Bronchial epithelial cell (primary cell): ENCODE measurements around the gene SH3GL3. TPM values are rescaled to one million over a fixed set of nuclear protein-coding genes. Genes with fewer than 3 reads are reported as not detected.

Source experiments
- DNase-seq: peaks from one replicate; pipeline ENCODE4 v3.0.0-alpha.2; 2010; ENCODE audit warnings: low read depth
- FAIRE-seq: peaks from 2 replicates; lab custom pipeline; 2011; peaks lifted over from hg19 to GRCh38; lab: Jason Lieb, UNC
- H3K27me3 ChIP-seq: 2 replicates; pipeline ENCODE4 v1.5.1; 2011; ENCODE audit warnings: low read length; ENCODE audit not compliant: control insufficient read depth, insufficient read depth
- H3K36me3 ChIP-seq: 2 replicates; pipeline ENCODE4 v1.5.1; 2011; ENCODE audit warnings: low read length; ENCODE audit not compliant: control insufficient read depth, insufficient read depth
- H3K4me3 ChIP-seq: 2 replicates; pipeline ENCODE4 v1.5.1; 2011; ENCODE audit warnings: mild to moderate bottlenecking, low read depth, low read length, control low read depth
- CTCF ChIP-seq: IDR thresholded peaks from 2 replicates; pipeline ENCODE4 v1.5.1; 2011; ENCODE audit warnings: mild to moderate bottlenecking, moderate library complexity, low read length, control low read depth, inconsistent platforms; ENCODE audit not compliant: insufficient read depth, severe bottlenecking
- total RNA-seq: library from RNA; depleted of rRNA; stranded (reverse); fragments of >200 nt; gene quantifications from 2 replicates; pipeline ENCODE4 v1.2.1, GENCODE V29; 2014

Gene SH3GL3
- total RNA-seq, 1 donor from 2014 or later, result 1.1 TPM

- H3K27me3 ChIP-seq, result no peaks in the 10 kb centered on the region
- H3K4me3 ChIP-seq, result no peak overlapping the region
- H3K36me3 ChIP-seq, result no peaks in the 10 kb centered on the region
- FAIRE-seq (no peak), DNase-seq (no peak)
- no peak for TF ChIP-seq CTCF
Observed at GRCh38 chr15:83567318-83567717, 120.2 kb downstream of the SH3GL3 start.

- FAIRE-seq (no peak), DNase-seq (no peak)
- Histone ChIP-seq H3K4me3 (no peak overlapping the region), H3K27me3 (no peaks in the 10 kb centered on the region), H3K36me3 (no peaks in the 10 kb centered on the region)
- no peak for TF ChIP-seq CTCF
Observed at GRCh38 chr15:83569341-83569740, 122.2 kb downstream of the SH3GL3 start.

- Histone ChIP-seq H3K4me3 (no peak overlapping the region), H3K36me3 (no peaks in the 10 kb centered on the region), H3K27me3 (no peaks in the 10 kb centered on the region)
- DNase-seq (no peak), FAIRE-seq (no peak)
- TF ChIP-seq CTCF, result no peak
Observed at GRCh38 chr15:83570756-83571155, 123.6 kb downstream of the SH3GL3 start.

DNA sequence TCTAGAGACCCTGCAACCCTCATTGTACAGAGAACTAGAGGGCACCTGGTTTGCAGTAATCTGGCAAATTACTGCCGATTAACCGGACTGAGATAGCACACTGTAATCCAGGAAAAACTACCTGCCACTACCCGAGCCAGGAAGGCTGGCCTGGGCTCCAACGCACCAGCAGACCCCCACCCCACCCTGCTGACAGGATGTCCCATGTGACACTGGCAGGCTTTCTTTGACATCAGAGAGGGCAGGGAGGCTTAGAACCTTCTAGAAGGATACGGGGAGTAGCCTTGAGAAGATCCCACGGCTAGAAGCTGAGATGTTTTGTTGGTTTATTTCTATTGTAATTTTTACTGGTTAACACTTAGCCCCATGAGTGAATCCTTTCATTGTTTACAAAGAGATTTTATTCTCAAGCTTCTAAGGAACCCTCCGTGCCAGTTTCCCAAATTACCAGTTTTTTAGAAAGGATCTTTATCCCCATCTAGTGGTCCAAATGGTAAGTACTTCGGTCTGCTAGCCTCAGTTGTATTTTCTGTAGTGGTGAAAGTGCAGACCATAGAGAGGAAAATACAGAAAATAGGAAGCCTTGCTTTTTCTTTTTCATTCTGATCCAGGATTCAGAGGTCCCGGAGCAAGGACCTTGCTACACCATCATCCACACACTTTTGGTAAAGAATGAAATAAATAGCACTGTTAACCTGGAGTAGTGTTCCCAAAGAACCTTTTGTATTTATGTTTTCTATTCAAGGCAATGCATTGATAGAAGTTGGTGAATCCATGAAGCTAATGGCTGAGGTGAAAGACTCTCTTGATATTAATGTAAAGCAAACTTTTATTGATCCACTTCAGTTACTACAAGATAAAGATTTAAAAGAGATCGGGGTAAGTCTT lies 124.9 kb downstream of the SH3GL3 start:
- no peaks in the 10 kb centered on the region for H3K27me3 ChIP-seq
- peak; percentile 55 for TF ChIP-seq CTCF
- no peak for FAIRE-seq

DNA sequence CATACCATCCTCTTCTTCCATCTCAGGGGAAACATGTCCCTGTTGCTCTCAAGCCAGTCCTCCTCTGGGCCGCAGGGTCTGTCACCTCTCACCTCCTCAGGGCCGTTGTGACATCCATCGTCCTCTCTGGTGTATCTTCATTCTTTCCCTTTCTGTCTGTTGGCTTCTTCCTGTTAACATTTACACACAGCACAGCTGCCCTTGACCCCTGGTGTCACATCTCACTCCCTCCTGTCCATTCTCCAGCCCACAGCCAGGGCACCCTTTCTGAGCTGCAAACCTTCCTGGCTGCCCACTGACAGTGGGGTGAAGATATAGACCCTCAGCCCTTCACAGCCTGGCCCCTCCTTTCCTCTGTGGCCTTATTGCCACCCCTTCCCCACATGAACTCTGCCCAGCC lies 127.2 kb downstream of the SH3GL3 start:
- TF ChIP-seq CTCF, result no peak
- no peak overlapping the region for H3K4me3 ChIP-seq
- no peak for FAIRE-seq
- H3K27me3 ChIP-seq, result no peaks in the 10 kb centered on the region
- H3K36me3 ChIP-seq, result no peaks in the 10 kb centered on the region
- DNase-seq, result no peak

More for the DNA sequence above, 124.9 kb downstream of the SH3GL3 start:
- peak; percentile 30 for DNase-seq
- Histone ChIP-seq H3K4me3 (no peak overlapping the region), H3K36me3 (no peaks in the 10 kb centered on the region)
